Vagina (tissue), 2 donors: ENCODE results near the gene ARHGEF12. TPM values are rescaled to one million over a fixed set of nuclear protein-coding genes. Genes with fewer than 3 reads are reported as not detected.

ENCODE experiments used
- DNase-seq, 2 donors: peaks; one replicate each; pipeline ENCODE4 v3.0.0-alpha.2; 2017; ENCODE audit errors: extremely low spot score in 2 of 2
- H3K27ac ChIP-seq: fragments of 200-600 bp; sonication (generic); one replicate; pipeline ENCODE4 v1.5.1; 2019
- H3K27me3 ChIP-seq: fragments of 200-600 bp; sonication (generic); one replicate; pipeline ENCODE4 v1.5.1; 2019
- H3K36me3 ChIP-seq, 2 donors: fragments of 200-600 bp; sonication (generic); one replicate each; pipeline ENCODE4 v1.5.1; 2017 to 2019
- H3K4me1 ChIP-seq: fragments of 200-600 bp; sonication (generic); one replicate; pipeline ENCODE4 v1.5.1; 2019
- H3K4me3 ChIP-seq, 2 donors: fragments of 200-600 bp; sonication (generic); 1 replicate in 1 of 2; 2 replicates in 1 of 2; pipeline ENCODE4 v1.5.1; 2016 to 2019
- H3K9me3 ChIP-seq: fragments of 200-600 bp; sonication (generic); one replicate; pipeline ENCODE4 v1.5.1; 2019
- CTCF ChIP-seq, 3 experiments: fragments of 450-650 bp in 2 of 3; fragments of 200-600 bp in 1 of 3; sonication (generic) in 1 of 3; IDR thresholded peaks; one replicate each; pipeline ENCODE4 v1.5.1; 2017 to 2019; ENCODE audit warnings: antibody characterized with exemption in 3 of 3, mild to moderate bottlenecking in 2 of 3, moderate library complexity in 2 of 3
- POLR2A ChIP-seq, 2 donors: fragments of 450-650 bp; IDR thresholded peaks; one replicate each; pipeline ENCODE4 v1.6.1; 2017; ENCODE audit warnings: antibody characterized with exemption in 2 of 2, mild to moderate bottlenecking in 2 of 2, moderate library complexity in 2 of 2
- POLR2AphosphoS5 ChIP-seq, 2 donors: sonication (generic); formaldehyde crosslinking; IDR thresholded peaks; one replicate each; pipeline ENCODE4 v1.9.0; 2017; ENCODE audit warnings: antibody characterized with exemption in 2 of 2, mild to moderate bottlenecking in 2 of 2, low read depth in 1 of 2; ENCODE audit not compliant: insufficient read depth in 1 of 2
- intact Hi-C: fragments of 100-400 bp; cut with DNase I; formaldehyde crosslinking; loops from one replicate; pipeline ENCODE4 v1.15.1; 2023
- total RNA-seq: library from RNA; depleted of rRNA; stranded (reverse); fragments of >200 nt; gene quantifications from one replicate; pipeline ENCODE4 v1.2.3, GENCODE V29; 2016

ARHGEF12 gene
- total RNA-seq, 1 donor from 2014 or later, result 106 TPM

GRCh38 chr11:120486138-120486537 is 149.9 kb downstream of the ARHGEF12 start:
- no peaks in the 10 kb centered on the region for H3K4me1 ChIP-seq
- H3K27me3 ChIP-seq, result no peaks in the 10 kb centered on the region
- intact Hi-C loops, result no loop called here
- no peak for DNase-seq
- TF ChIP-seq POLR2A (IDR thresholded peaks at IDR 0.05) (no peak), POLR2AphosphoS5 (IDR thresholded peaks at IDR 0.05; ENCODE audit: insufficient read depth in 1 of 2, low read depth in 1 of 2) (no peak), CTCF (IDR thresholded peaks at IDR 0.05) (no peak)
- H3K9me3 ChIP-seq, result no peaks in the 10 kb centered on the region
- H3K27ac ChIP-seq, result no peak overlapping the region
- H3K4me3 ChIP-seq, result no peak overlapping the region
- peaks cover 0 to 47% of the 10 kb centered on the region in 2 donors for H3K36me3 ChIP-seq

- Histone ChIP-seq H3K4me1 (no peaks in the 10 kb centered on the region), H3K4me3 (no peak overlapping the region), H3K27me3 (no peaks in the 10 kb centered on the region), H3K36me3 (peaks cover 0 to 20% of the 10 kb centered on the region in 2 donors), H3K27ac (no peak overlapping the region), H3K9me3 (no peaks in the 10 kb centered on the region)
- TF ChIP-seq POLR2A (IDR thresholded peaks at IDR 0.05), result no peak
- no peak for TF ChIP-seq POLR2AphosphoS5 (IDR thresholded peaks at IDR 0.05; ENCODE audit: insufficient read depth in 1 of 2, low read depth in 1 of 2)
- TF ChIP-seq CTCF (IDR thresholded peaks at IDR 0.05), result no peak
- intact Hi-C loops, result no loop called here
- DNase-seq, result no peak
Measured at GRCh38 chr11:120489799-120490198, 153.6 kb downstream of the ARHGEF12 start.

- Histone ChIP-seq H3K4me3 (no peak overlapping the region), H3K27me3 (no peaks in the 10 kb centered on the region), H3K27ac (no peak overlapping the region), H3K36me3 (no peaks in the 10 kb centered on the region), H3K4me1 (no peaks in the 10 kb centered on the region), H3K9me3 (no peaks in the 10 kb centered on the region)
- no peak for DNase-seq
- no peak for TF ChIP-seq POLR2AphosphoS5 (IDR thresholded peaks at IDR 0.05; ENCODE audit: insufficient read depth in 1 of 2, low read depth in 1 of 2)
- no peak for TF ChIP-seq CTCF (IDR thresholded peaks at IDR 0.05)
- no peak for TF ChIP-seq POLR2A (IDR thresholded peaks at IDR 0.05)
- intact Hi-C loops, result no loop called here
Measured at GRCh38 chr11:120492486-120492885, 156.3 kb downstream of the ARHGEF12 start.

- Histone ChIP-seq H3K36me3 (no peaks in the 10 kb centered on the region), H3K27me3 (no peaks in the 10 kb centered on the region), H3K4me1 (no peaks in the 10 kb centered on the region), H3K27ac (no peak overlapping the region), H3K4me3 (no peak overlapping the region), H3K9me3 (no peaks in the 10 kb centered on the region)
- no peak for DNase-seq
- no peak for TF ChIP-seq POLR2AphosphoS5 (IDR thresholded peaks at IDR 0.05; ENCODE audit: insufficient read depth in 1 of 2, low read depth in 1 of 2)
- no peak for TF ChIP-seq POLR2A (IDR thresholded peaks at IDR 0.05)
- no peak for TF ChIP-seq CTCF (IDR thresholded peaks at IDR 0.05)
- intact Hi-C loops, result no loop called here
Measured at GRCh38 chr11:120494595-120494994, 158.4 kb downstream of the ARHGEF12 start.

- Histone ChIP-seq H3K9me3 (no peaks in the 10 kb centered on the region), H3K4me1 (no peaks in the 10 kb centered on the region), H3K27ac (no peak overlapping the region), H3K27me3 (no peaks in the 10 kb centered on the region), H3K36me3 (no peaks in the 10 kb centered on the region), H3K4me3 (no peak overlapping the region)
- no peak for DNase-seq
- TF ChIP-seq POLR2A (IDR thresholded peaks at IDR 0.05), result no peak
- TF ChIP-seq CTCF (IDR thresholded peaks at IDR 0.05), result no peak
- TF ChIP-seq POLR2AphosphoS5 (IDR thresholded peaks at IDR 0.05; ENCODE audit: insufficient read depth in 1 of 2, low read depth in 1 of 2), result no peak
- intact Hi-C loops, result no loop called here
Measured at GRCh38 chr11:120499088-120499487, 162.9 kb downstream of the ARHGEF12 start.
